Osteoblast (primary cell): ENCODE measurements around the gene SLC17A7. TPM values are rescaled to one million over a fixed set of nuclear protein-coding genes. Genes with fewer than 3 reads are reported as not detected.
A peak's percentile ranks its signal among the peaks of the same experiment; 100 is the strongest.

Experiments
- DNase-seq: peaks from one replicate; pipeline ENCODE4 v3.0.0; 2011; ENCODE audit warnings: low spot score, mixed read lengths; ENCODE audit not compliant: insufficient read length; ENCODE audit errors: missing footprints
- H2AFZ ChIP-seq: 2 replicates; pipeline ENCODE4 v1.6.0; 2011; ENCODE audit warnings: mild to moderate bottlenecking, low read length
- H3K27ac ChIP-seq: 2 replicates; pipeline ENCODE4 v1.5.1; 2011; ENCODE audit warnings: mild to moderate bottlenecking, low read depth, low read length, moderate library complexity
- H3K27me3 ChIP-seq: 2 replicates; pipeline ENCODE4 v1.6.0; 2012; ENCODE audit warnings: mild to moderate bottlenecking, control low read depth, inconsistent platforms, low read length, moderate library complexity; ENCODE audit not compliant: insufficient read depth
- H3K36me3 ChIP-seq: 2 replicates; pipeline ENCODE4 v1.5.1; 2011; ENCODE audit warnings: mild to moderate bottlenecking, low read length, control low read depth, moderate library complexity; ENCODE audit not compliant: insufficient read depth
- H3K4me1 ChIP-seq: 2 replicates; pipeline ENCODE4 v1.5.1; 2011; ENCODE audit warnings: mild to moderate bottlenecking, low read length, control low read depth, moderate library complexity; ENCODE audit not compliant: insufficient read depth
- H3K4me2 ChIP-seq: 2 replicates; pipeline ENCODE4 v1.6.0; 2011; ENCODE audit warnings: mild to moderate bottlenecking, low read length; ENCODE audit not compliant: insufficient read depth
- H3K4me3 ChIP-seq: fragments of 200-600 bp; sonication (generic); 3 replicates; pipeline ENCODE4 v1.5.1; 2012; ENCODE audit warnings: mild to moderate bottlenecking, low read length, inconsistent platforms; ENCODE audit not compliant: insufficient read depth
- H3K79me2 ChIP-seq: 2 replicates; pipeline ENCODE4 v1.6.0; 2012; ENCODE audit warnings: mild to moderate bottlenecking, low read length, control low read depth, inconsistent platforms; ENCODE audit not compliant: insufficient read depth
- H3K9me3 ChIP-seq: 2 replicates; pipeline ENCODE4 v1.5.1; 2011; ENCODE audit warnings: low read depth, low read length, control low read depth
- H4K20me1 ChIP-seq: 2 replicates; pipeline ENCODE4 v1.6.0; 2012; ENCODE audit warnings: mild to moderate bottlenecking, low read length, control low read depth; ENCODE audit not compliant: insufficient read depth
- total RNA-seq: library from RNA; depleted of rRNA; stranded (reverse); fragments of >200 nt; gene quantifications from 2 replicates; pipeline ENCODE4 v1.2.3, GENCODE V29; 2012
- TF ChIP-seq, protein P1 (sequence below): IDR thresholded peaks from 2 replicates; pipeline ENCODE4 v1.5.1; 2011; ENCODE audit warnings: mild to moderate bottlenecking, low read depth, low read length, moderate library complexity; ENCODE audit errors: extremely low read depth

SLC17A7 gene
- total RNA-seq, 1 donor = under 0.01 TPM

GRCh38 chr19:49403404-49404187 is 37.7 kb downstream of the SLC17A7 start:
- Histone ChIP-seq H3K79me2 (no peaks in the 10 kb centered on the region), H2AFZ (no peak overlapping the region), H4K20me1 (no peaks in the 10 kb centered on the region), H3K36me3 (no peaks in the 10 kb centered on the region), H3K4me1 (no peaks in the 10 kb centered on the region), H3K9me3 (no peaks in the 10 kb centered on the region), H3K4me2 (no peak overlapping the region), H3K27me3 (peaks cover 5% of the 10 kb centered on the region), H3K27ac (no peak overlapping the region), H3K4me3 (no peak overlapping the region)
- DNase-seq = peak; percentile 61
- TF ChIP-seq, protein P1, sequence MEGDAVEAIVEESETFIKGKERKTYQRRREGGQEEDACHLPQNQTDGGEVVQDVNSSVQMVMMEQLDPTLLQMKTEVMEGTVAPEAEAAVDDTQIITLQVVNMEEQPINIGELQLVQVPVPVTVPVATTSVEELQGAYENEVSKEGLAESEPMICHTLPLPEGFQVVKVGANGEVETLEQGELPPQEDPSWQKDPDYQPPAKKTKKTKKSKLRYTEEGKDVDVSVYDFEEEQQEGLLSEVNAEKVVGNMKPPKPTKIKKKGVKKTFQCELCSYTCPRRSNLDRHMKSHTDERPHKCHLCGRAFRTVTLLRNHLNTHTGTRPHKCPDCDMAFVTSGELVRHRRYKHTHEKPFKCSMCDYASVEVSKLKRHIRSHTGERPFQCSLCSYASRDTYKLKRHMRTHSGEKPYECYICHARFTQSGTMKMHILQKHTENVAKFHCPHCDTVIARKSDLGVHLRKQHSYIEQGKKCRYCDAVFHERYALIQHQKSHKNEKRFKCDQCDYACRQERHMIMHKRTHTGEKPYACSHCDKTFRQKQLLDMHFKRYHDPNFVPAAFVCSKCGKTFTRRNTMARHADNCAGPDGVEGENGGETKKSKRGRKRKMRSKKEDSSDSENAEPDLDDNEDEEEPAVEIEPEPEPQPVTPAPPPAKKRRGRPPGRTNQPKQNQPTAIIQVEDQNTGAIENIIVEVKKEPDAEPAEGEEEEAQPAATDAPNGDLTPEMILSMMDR = no peak

GRCh38 chr19:49400029-49400428 is 41.3 kb downstream of the SLC17A7 start:
- TF ChIP-seq, protein P1 = no peak
- no peak for DNase-seq

GRCh38 chr19:49398931-49399330 is 42.4 kb downstream of the SLC17A7 start:
- H3K9me3 ChIP-seq = no peaks in the 10 kb centered on the region
- no peak overlapping the region for H2AFZ ChIP-seq
- H3K4me3 ChIP-seq = no peak overlapping the region
- H3K4me1 ChIP-seq = no peaks in the 10 kb centered on the region
- no peaks in the 10 kb centered on the region for H3K36me3 ChIP-seq
- H3K4me2 ChIP-seq = no peak overlapping the region
- H3K27me3 ChIP-seq = peaks cover 5% of the 10 kb centered on the region
- H3K79me2 ChIP-seq = no peaks in the 10 kb centered on the region
- H4K20me1 ChIP-seq = no peaks in the 10 kb centered on the region
- DNase-seq = no peak
- TF ChIP-seq, protein P1 = no peak
- H3K27ac ChIP-seq = no peak overlapping the region

More at GRCh38 chr19:49400029-49400428, 41.3 kb downstream of the SLC17A7 start:
- H3K27me3 ChIP-seq = peaks cover 5% of the 10 kb centered on the region
- H3K36me3 ChIP-seq = no peaks in the 10 kb centered on the region
- H3K4me2 ChIP-seq = no peak overlapping the region
- H3K9me3 ChIP-seq = no peaks in the 10 kb centered on the region
- H3K4me3 ChIP-seq = no peak overlapping the region
- H4K20me1 ChIP-seq = no peaks in the 10 kb centered on the region
- H3K4me1 ChIP-seq = no peaks in the 10 kb centered on the region
- no peak overlapping the region for H2AFZ ChIP-seq
- no peak overlapping the region for H3K27ac ChIP-seq
- no peaks in the 10 kb centered on the region for H3K79me2 ChIP-seq

GRCh38 chr19:49398001-49398615 is 43.2 kb downstream of the SLC17A7 start:
- Histone ChIP-seq H3K4me1 (no peaks in the 10 kb centered on the region), H3K79me2 (no peaks in the 10 kb centered on the region), H4K20me1 (no peaks in the 10 kb centered on the region), H3K36me3 (no peaks in the 10 kb centered on the region), H3K4me3 (no peak overlapping the region), H3K27me3 (peaks cover 5% of the 10 kb centered on the region), H3K9me3 (no peaks in the 10 kb centered on the region), H2AFZ (no peak overlapping the region), H3K27ac (no peak overlapping the region), H3K4me2 (no peak overlapping the region)
- DNase-seq = no peak
- TF ChIP-seq, protein P1 = no peak
